ENCODE measurements around the gene VWA7.

The VWA7 gene

DNA sequence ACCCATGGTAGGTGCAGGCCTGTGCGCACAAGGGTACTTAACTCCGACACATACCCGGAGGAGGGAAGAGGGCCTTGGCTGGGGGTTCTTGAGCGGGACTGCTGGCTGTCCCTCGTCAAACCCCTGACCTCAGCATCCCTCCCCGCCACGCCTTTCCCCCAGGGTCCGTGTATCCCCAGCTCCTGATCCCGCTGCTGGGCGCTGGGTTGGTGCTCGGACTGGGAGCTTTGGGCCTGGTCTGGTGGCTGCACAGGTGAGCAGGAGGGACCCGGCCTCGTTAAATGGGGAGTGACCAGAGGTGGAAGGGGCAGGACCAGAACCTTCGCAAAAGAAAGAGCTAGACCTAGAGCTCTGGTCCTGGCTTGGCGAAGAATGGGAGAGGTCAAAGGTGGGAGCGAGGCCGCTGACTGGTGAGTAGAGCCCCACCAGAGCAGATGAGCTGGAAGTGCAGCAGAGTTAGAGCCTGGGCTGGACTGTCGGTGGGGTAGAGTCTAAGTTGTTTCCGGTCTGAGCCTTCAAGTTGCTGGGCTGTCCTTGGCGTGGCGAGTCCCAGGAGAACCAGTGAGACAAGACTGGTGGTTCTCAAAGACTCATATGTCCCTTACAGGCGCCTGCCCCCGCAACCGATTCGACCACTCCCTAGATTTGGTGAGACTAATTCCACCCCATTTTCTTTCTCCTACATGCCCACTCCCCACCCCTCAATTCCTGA, 53.0 kb downstream of the VWA7 start:
- Histone ChIP-seq H3K4me1 (no peaks in the 10 kb centered on the region), H3K27me3 (ENCODE audit: control insufficient read depth, insufficient read depth, low read length) (no peaks in the 10 kb centered on the region), H3K79me2 (no peaks in the 10 kb centered on the region), H2AFZ (no peak overlapping the region), H3K9me3 (ENCODE audit: control insufficient read depth, low read length) (no peaks in the 10 kb centered on the region), H3K4me2 (ENCODE audit: low read length) (no peak overlapping the region), H3K36me3 (ENCODE audit: control insufficient read depth, insufficient read depth, low read length) (no peaks in the 10 kb centered on the region), H3K9ac (no peak overlapping the region), H3K4me3 (ENCODE audit: low read depth, low read length) (no peak overlapping the region), H3K27ac (no peak overlapping the region)
- TF ChIP-seq, protein P1, sequence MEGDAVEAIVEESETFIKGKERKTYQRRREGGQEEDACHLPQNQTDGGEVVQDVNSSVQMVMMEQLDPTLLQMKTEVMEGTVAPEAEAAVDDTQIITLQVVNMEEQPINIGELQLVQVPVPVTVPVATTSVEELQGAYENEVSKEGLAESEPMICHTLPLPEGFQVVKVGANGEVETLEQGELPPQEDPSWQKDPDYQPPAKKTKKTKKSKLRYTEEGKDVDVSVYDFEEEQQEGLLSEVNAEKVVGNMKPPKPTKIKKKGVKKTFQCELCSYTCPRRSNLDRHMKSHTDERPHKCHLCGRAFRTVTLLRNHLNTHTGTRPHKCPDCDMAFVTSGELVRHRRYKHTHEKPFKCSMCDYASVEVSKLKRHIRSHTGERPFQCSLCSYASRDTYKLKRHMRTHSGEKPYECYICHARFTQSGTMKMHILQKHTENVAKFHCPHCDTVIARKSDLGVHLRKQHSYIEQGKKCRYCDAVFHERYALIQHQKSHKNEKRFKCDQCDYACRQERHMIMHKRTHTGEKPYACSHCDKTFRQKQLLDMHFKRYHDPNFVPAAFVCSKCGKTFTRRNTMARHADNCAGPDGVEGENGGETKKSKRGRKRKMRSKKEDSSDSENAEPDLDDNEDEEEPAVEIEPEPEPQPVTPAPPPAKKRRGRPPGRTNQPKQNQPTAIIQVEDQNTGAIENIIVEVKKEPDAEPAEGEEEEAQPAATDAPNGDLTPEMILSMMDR (IDR thresholded peaks at IDR 0.05) = no peak

DNA sequence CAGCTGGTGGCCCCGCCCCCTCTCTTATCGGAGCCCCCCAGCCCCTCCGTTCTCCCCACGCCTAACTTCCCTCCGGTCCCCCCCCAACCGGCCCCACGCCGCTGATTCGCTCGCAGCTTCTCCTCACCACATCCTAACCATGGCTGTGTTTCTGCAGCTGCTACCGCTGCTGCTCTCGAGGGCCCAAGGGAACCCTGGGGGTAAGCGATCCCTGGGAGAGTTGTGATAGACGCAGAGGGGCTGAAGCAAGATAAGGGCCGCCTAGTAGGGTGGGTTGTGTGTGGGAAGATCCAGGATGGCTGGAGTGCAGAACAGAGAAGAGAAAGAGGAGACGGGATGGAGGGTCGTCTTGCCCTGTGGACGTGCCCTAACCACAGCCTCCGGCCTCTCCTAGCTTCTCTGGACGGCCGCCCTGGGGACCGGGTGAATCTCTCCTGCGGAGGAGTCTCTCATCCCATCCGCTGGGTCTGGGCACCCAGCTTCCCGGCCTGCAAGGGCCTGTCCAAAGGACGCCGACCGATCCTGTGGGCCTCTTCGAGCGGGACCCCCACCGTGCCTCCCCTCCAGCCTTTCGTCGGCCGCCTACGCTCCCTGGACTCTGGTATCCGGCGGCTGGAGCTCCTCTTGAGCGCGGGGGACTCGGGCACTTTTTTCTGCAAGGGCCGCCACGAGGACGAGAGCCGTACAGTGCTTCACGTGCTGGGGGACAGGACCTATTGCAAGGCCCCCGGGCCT, 53.7 kb downstream of the VWA7 start, which contains the start of gene MPIG6B:
Gene MPIG6B (plus strand): TSS at position 129 of the 735 bp plus-strand sequence. CDS start 11 bp downstream, at position 140.
- Histone ChIP-seq H3K27me3 (ENCODE audit: control insufficient read depth, insufficient read depth, low read length) (no peaks in the 10 kb centered on the region), H3K79me2 (no peaks in the 10 kb centered on the region), H2AFZ (no peak within 1 kb of the TSS), H3K36me3 (ENCODE audit: control insufficient read depth, insufficient read depth, low read length) (no peaks in the 10 kb centered on the region), H3K9me3 (ENCODE audit: control insufficient read depth, low read length) (no peaks in the 10 kb centered on the region), H3K27ac (no peak within 1 kb of the TSS), H3K4me1 (peaks cover 6% of the 10 kb centered on the region), H3K4me2 (ENCODE audit: low read length) (no peak within 1 kb of the TSS), H3K9ac (no peak within 1 kb of the TSS), H3K4me3 (ENCODE audit: low read depth, low read length) (no peak within 1 kb of the TSS)
- TF ChIP-seq, protein P1 (IDR thresholded peaks at IDR 0.05) = no peak

DNA sequence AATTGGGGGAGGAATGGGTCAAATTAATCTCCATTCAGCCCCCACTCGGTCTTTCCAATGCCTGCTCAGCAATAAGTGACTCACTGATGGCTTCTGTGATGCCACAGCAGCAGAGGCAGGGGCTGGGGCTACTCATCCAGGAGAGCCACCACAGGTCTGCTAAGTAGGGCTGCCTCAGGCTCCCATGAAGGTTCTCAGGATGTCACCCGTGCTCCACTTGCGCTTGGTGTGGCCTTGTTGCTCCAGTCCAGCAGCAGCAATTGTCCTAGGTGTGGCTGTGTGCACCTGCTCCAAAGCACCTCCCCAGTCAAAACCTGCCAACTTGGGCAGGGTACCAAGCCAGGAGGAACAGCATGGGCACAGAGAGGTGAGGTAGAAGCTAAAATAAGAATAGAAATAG, 55.0 kb downstream of the VWA7 start:
- peaks cover 14% of the 10 kb centered on the region for H3K4me1 ChIP-seq
- no peak overlapping the region for H3K4me3 ChIP-seq (ENCODE audit: low read depth, low read length)
- H3K9me3 ChIP-seq (ENCODE audit: control insufficient read depth, low read length) = no peaks in the 10 kb centered on the region
- no peaks in the 10 kb centered on the region for H3K27me3 ChIP-seq (ENCODE audit: control insufficient read depth, insufficient read depth, low read length)
- no peak overlapping the region for H3K27ac ChIP-seq
- H2AFZ ChIP-seq = no peak overlapping the region
- H3K36me3 ChIP-seq (ENCODE audit: control insufficient read depth, insufficient read depth, low read length) = no peaks in the 10 kb centered on the region
- no peaks in the 10 kb centered on the region for H3K79me2 ChIP-seq
- TF ChIP-seq, protein P1 (IDR thresholded peaks at IDR 0.05) = no peak
- H3K9ac ChIP-seq = no peak overlapping the region
- no peak overlapping the region for H3K4me2 ChIP-seq (ENCODE audit: low read length)

DNA sequence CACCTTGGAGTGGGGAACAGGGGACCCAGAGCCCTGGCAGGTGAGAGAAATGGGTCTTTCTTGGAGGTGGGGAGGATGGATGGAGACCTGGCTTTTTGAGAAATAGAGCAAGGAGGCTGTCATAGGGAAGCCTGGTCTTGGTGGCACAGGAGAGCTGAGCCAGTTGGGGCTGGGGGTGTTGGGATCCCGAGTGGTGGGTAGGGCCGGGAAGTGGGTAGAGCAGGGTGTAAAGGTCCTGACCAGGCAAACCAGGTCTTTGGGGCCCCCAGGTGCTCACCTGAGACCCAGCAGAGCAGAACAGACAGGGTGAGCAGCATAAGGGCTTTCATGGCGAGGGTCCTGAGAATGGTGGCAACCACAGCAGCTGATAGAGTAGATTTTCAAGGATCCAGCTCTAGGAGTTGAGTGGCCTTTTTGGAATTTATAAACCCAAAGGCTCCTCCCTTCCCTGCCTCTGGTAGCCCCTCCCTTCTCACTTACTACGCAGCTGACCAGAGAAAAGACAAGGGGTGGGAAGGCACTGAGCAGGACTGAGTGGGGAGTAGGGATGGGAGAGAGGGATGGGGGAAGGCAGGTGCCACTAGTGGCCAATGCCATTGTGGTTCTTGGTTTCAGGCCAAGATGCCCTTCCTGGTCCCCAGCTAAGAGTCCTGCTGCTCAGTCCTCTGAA, 55.6 kb downstream of the VWA7 start, which contains the start of gene LY6G6C:
Gene LY6G6C (minus strand): TSS at position 396 of the 670 bp plus-strand sequence. CDS start 67 bp downstream, at position 329.
- Histone ChIP-seq H3K9me3 (ENCODE audit: control insufficient read depth, low read length) (no peaks in the 10 kb centered on the region), H3K27me3 (ENCODE audit: control insufficient read depth, insufficient read depth, low read length) (no peaks in the 10 kb centered on the region), H3K9ac (no peak within 1 kb of the TSS), H3K36me3 (ENCODE audit: control insufficient read depth, insufficient read depth, low read length) (no peaks in the 10 kb centered on the region), H3K4me2 (ENCODE audit: low read length) (no peak within 1 kb of the TSS), H3K4me3 (ENCODE audit: low read depth, low read length) (no peak within 1 kb of the TSS), H3K27ac (no peak within 1 kb of the TSS), H3K79me2 (no peaks in the 10 kb centered on the region), H2AFZ (no peak within 1 kb of the TSS), H3K4me1 (peaks cover 14% of the 10 kb centered on the region)
- TF ChIP-seq, protein P1 (IDR thresholded peaks at IDR 0.05) = no peak
